ENCODE results near the gene CEP57. TPM values are rescaled to one million over a fixed set of nuclear protein-coding genes. Genes with fewer than 3 reads are reported as not detected.
"Not testable (repeated sequence)": the region's sequence is repeated elsewhere in the genome, so short reads cannot be mapped to it uniquely, and the experiment has no call there.

The CEP57 gene
- total RNA-seq, 1 experiment from 2014 or later = 58.7 TPM

DNA sequence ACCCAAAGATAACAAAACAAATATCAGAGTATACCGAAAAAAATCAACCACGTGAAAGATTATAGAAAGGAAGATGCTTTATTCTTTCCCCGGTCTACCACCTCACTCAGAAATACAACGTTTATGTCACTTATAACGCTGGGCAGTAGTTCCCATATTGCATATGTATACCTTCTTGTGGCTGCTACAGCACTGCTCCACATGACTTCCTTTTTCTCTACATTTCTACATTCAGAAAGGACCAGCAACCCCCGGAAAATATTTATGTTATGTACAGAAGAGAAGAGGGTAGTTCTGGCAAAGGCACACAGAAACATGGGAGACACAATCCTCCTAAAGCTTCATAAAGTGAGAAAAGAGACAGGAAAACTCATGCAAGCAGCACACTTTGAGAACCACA is 76.8 kb downstream of the CEP57 start:
- no peak overlapping the region for H3K4me3 Mint-ChIP-seq (ENCODE audit: low read depth, unreplicated experiment)
- no peaks in the 10 kb centered on the region for H3K9me3 Mint-ChIP-seq (ENCODE audit: low read depth, unreplicated experiment)
- BruUV-seq (replicated peaks) = no TSS peak
- no peak overlapping the region for H3K27ac Mint-ChIP-seq (ENCODE audit: unreplicated experiment)
- no peak for DNase-seq
- CTCF ChIA-PET = no interaction called here
- TF ChIP-seq, protein P1, sequence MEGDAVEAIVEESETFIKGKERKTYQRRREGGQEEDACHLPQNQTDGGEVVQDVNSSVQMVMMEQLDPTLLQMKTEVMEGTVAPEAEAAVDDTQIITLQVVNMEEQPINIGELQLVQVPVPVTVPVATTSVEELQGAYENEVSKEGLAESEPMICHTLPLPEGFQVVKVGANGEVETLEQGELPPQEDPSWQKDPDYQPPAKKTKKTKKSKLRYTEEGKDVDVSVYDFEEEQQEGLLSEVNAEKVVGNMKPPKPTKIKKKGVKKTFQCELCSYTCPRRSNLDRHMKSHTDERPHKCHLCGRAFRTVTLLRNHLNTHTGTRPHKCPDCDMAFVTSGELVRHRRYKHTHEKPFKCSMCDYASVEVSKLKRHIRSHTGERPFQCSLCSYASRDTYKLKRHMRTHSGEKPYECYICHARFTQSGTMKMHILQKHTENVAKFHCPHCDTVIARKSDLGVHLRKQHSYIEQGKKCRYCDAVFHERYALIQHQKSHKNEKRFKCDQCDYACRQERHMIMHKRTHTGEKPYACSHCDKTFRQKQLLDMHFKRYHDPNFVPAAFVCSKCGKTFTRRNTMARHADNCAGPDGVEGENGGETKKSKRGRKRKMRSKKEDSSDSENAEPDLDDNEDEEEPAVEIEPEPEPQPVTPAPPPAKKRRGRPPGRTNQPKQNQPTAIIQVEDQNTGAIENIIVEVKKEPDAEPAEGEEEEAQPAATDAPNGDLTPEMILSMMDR (IDR thresholded peaks at IDR 0.05; ENCODE audit: unreplicated experiment) = no peak
- H3K36me3 Mint-ChIP-seq (ENCODE audit: insufficient read depth, unreplicated experiment) = no peaks in the 10 kb centered on the region
- H3K27me3 Mint-ChIP-seq (ENCODE audit: unreplicated experiment) = no peaks in the 10 kb centered on the region
- no peaks in the 10 kb centered on the region for H3K4me1 Mint-ChIP-seq (ENCODE audit: low read depth, unreplicated experiment)
- intact Hi-C loops (cut with micrococcal nuclease; ENCODE audit: unreplicated experiment) = no loop called here

DNA sequence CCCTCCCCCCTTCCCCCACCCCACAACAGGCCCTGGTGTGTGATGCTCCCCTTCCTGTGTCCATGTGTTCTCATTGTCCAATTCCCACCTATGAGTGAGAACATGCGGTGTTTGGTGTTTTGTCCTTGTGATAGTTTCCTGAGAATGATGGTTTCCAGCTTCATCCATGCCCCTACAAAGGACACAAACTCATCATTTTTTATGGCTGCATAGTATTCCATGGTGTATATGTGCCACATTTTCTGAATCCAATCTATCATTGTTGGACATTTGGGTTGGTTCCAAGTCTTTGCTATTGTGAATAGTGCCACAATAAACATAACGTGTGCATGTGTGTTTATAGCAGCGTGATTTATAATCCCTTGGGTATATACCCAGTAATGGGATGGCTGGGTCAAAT is 80.6 kb downstream of the CEP57 start:
- H3K27ac Mint-ChIP-seq (ENCODE audit: unreplicated experiment); intact Hi-C loops (cut with micrococcal nuclease; ENCODE audit: unreplicated experiment); H3K27me3 Mint-ChIP-seq (ENCODE audit: unreplicated experiment); CTCF ChIA-PET; H3K4me1 Mint-ChIP-seq (ENCODE audit: low read depth, unreplicated experiment); H3K9me3 Mint-ChIP-seq (ENCODE audit: low read depth, unreplicated experiment); H3K4me3 Mint-ChIP-seq (ENCODE audit: low read depth, unreplicated experiment); DNase-seq; BruUV-seq (replicated peaks); H3K36me3 Mint-ChIP-seq (ENCODE audit: insufficient read depth, unreplicated experiment): not testable (repeated sequence)

DNA sequence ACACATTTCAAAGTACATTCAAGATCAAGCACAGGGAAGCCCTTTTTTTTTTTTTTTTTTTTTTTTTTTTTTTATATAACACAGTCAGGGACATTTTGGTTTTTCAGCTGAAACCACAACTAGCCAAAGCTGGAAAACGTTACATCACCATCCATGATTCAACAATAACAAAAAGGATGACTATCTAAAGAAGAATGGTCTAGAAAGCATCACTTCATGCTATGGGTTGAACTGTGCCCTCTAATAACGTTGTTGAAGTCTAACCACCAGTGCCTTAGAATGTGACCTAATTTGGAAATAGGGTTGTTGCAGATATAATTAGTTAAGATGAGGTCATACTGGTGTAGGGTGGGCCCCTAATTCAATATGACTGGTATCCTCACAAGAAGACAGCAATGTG is 87.0 kb downstream of the CEP57 start:
- BruUV-seq (replicated peaks) = no TSS peak
- no peak for DNase-seq
- Mint-ChIP-seq H3K27me3 (ENCODE audit: unreplicated experiment) (no peaks in the 10 kb centered on the region), H3K9me3 (ENCODE audit: low read depth, unreplicated experiment) (peaks cover 6% of the 10 kb centered on the region), H3K27ac (ENCODE audit: unreplicated experiment) (no peak overlapping the region), H3K4me1 (ENCODE audit: low read depth, unreplicated experiment) (no peaks in the 10 kb centered on the region), H3K4me3 (ENCODE audit: low read depth, unreplicated experiment) (no peak overlapping the region), H3K36me3 (ENCODE audit: insufficient read depth, unreplicated experiment) (peaks cover 5% of the 10 kb centered on the region)
- CTCF ChIA-PET = no interaction called here
- intact Hi-C loops (cut with micrococcal nuclease; ENCODE audit: unreplicated experiment) = no loop called here
- TF ChIP-seq, protein P1 (IDR thresholded peaks at IDR 0.05; ENCODE audit: unreplicated experiment) = no peak

Other genes with a start within 250 kb of the CEP57 start
- 20.4 and 28.2 TPM in 2 replicates for gene FAM76B, start 716 bp upstream of the CEP57 start, total RNA-seq (2022)
- 16.6 and 17.4 TPM in 2 replicates for gene MTMR2, start 133.6 kb downstream of the CEP57 start, total RNA-seq (2022)